ENCODE data around the gene PDE4D. TPM values are rescaled to one million over a fixed set of nuclear protein-coding genes. Genes with fewer than 3 reads are reported as not detected.
A peak's percentile ranks its signal among the peaks of the same experiment; 100 is the strongest.

Gene PDE4D
- total RNA-seq, 2 experiments from 2014 or later = 164 to 175 TPM

DNA sequence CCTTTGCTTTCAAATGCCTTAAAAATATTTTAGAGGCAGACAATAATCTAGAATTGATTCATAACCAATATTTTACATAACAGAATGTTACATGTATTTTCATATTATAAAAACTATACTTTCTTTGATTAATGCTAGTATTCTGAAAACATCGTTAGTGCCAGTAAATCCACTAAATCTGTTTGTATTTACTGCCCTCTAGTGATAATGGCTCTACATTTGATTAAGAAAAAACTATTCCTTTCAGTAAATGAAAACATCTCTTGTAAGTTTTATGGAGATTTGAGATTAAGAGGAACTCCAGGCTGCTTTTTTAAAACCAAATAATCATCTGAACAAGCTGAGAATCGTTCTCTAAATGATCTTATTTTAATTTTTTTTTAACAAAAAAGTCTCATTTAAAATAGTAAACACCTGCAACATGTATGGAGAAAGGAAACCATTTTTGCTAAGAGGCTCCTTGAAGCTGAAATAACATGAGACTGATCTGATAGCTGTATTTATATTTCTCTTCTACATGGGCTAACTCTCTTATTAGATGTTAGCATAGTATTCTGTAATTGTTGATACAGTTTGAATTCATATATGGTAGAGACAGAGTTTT, 886.0 kb downstream of the PDE4D start:
- DNase-seq = peak in 3 of 14 experiments; percentile 30 to 38 (median 34)

DNA sequence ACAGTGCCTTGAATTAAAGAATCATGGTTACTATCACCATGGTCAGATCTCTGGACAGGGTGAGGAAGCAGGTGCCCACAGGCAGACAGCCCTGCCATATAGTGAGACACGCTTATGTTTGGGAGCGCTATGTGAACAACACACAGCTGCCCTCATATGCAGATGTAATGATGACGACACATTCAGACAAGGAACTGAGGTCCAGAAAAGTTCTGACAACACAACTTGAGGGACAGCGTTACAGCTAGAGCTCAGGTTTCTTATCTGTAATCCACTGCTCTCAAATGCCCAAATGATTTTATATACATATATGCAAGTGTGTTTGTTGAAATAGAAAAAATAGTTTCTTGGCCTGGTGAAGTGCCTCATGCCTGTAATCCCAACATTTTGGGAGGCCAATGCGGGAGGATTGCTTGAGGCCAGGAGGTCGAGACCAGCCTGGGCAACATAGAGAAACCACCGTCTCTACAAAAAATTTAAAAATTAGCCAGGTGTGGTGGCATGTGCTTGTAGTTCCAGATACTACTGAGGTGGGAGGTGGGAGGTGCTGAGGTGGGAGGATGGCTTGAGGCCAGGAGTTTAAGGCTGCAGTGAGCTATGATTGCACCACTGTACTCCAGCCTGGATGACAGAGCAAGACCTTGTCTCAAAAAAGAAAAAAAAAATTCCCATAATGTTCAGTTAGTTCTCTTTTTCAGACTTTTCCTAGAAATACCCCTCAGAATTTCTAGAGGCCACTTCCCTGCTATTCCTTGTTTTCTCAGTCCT, 887.4 kb downstream of the PDE4D start:
- intact Hi-C loops (cut with DNase I, micrococcal nuclease) = loop anchor here (2.0 kb wide), 2 partner anchors 13 to 115 kb away; no protein-coding TSS in a partner anchor
- H3K27ac Mint-ChIP-seq = no peak overlapping the region
- Histone ChIP-seq H3K4me3 (ENCODE audit: low read length) (no peak overlapping the region), H3K27me3 (ENCODE audit: control insufficient read depth in 1 of 2, insufficient read depth in 2 of 2, low read length in 2 of 2) (no peaks in the 10 kb centered on the region), H3K27ac (ENCODE audit: low read depth in 1 of 2, low read length in 2 of 2) (no peak overlapping the region), H3K9me3 (ENCODE audit: control insufficient read depth in 1 of 2, insufficient read depth in 1 of 2, low read length in 2 of 2) (peaks cover 0 to 3% of the 10 kb centered on the region in 2 experiments), H3K36me3 (ENCODE audit: insufficient read depth, low read length) (no peaks in the 10 kb centered on the region), H3K4me1 (ENCODE audit: insufficient read depth, low read length) (peaks cover 11% of the 10 kb centered on the region)
- peaks cover 42% of the 10 kb centered on the region for H3K36me3 Mint-ChIP-seq (ENCODE audit: low read depth)
- CTCF ChIA-PET = interaction anchor here (0.8 to 1.6 kb wide), 3 partner anchors 10 to 169 kb away, joined by 3 to 4 read pairs (median 3); no protein-coding TSS in a partner anchor
- DNase-seq (no peak), ATAC-seq (ENCODE audit: poor library complexity) (no peak)
- TF ChIP-seq, protein P1, sequence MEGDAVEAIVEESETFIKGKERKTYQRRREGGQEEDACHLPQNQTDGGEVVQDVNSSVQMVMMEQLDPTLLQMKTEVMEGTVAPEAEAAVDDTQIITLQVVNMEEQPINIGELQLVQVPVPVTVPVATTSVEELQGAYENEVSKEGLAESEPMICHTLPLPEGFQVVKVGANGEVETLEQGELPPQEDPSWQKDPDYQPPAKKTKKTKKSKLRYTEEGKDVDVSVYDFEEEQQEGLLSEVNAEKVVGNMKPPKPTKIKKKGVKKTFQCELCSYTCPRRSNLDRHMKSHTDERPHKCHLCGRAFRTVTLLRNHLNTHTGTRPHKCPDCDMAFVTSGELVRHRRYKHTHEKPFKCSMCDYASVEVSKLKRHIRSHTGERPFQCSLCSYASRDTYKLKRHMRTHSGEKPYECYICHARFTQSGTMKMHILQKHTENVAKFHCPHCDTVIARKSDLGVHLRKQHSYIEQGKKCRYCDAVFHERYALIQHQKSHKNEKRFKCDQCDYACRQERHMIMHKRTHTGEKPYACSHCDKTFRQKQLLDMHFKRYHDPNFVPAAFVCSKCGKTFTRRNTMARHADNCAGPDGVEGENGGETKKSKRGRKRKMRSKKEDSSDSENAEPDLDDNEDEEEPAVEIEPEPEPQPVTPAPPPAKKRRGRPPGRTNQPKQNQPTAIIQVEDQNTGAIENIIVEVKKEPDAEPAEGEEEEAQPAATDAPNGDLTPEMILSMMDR (IDR thresholded peaks at IDR 0.05) = no peak
- H3K4me1 Mint-ChIP-seq (ENCODE audit: low read depth) = peaks cover 81% of the 10 kb centered on the region
- no peak overlapping the region for H3K4me3 Mint-ChIP-seq
- POLR2A ChIA-PET = no interaction called here
- no peaks in the 10 kb centered on the region for H3K27me3 Mint-ChIP-seq
- H3K9me3 Mint-ChIP-seq = no peaks in the 10 kb centered on the region

More for the DNA sequence above, 886.0 kb downstream of the PDE4D start:
- TF ChIP-seq, protein P1 (IDR thresholded peaks at IDR 0.05) = peak; percentile 50
- Histone ChIP-seq H3K9me3 (ENCODE audit: control insufficient read depth in 1 of 2, insufficient read depth in 1 of 2, low read length in 2 of 2) (peaks cover 0 to 3% of the 10 kb centered on the region in 2 experiments), H3K36me3 (ENCODE audit: insufficient read depth, low read length) (no peaks in the 10 kb centered on the region), H3K4me1 (ENCODE audit: insufficient read depth, low read length) (peaks cover 8% of the 10 kb centered on the region), H3K4me3 (ENCODE audit: low read length) (no peak overlapping the region), H3K27me3 (ENCODE audit: control insufficient read depth in 1 of 2, insufficient read depth in 2 of 2, low read length in 2 of 2) (no peaks in the 10 kb centered on the region), H3K27ac (ENCODE audit: low read depth in 1 of 2, low read length in 2 of 2) (no peak overlapping the region)
- ChIA-PET CTCF (interaction anchor here (0.8 to 1.4 kb wide), 4 partner anchors 32 to 167 kb away, joined by 3 read pairs; no protein-coding TSS in a partner anchor), POLR2A (no interaction called here)
- Mint-ChIP-seq H3K36me3 (ENCODE audit: low read depth) (peaks cover 47% of the 10 kb centered on the region), H3K9me3 (peaks cover 2% of the 10 kb centered on the region), H3K27ac (no peak overlapping the region), H3K4me1 (ENCODE audit: low read depth) (peaks cover 74% of the 10 kb centered on the region), H3K4me3 (no peak overlapping the region), H3K27me3 (no peaks in the 10 kb centered on the region)
- intact Hi-C loops (cut with DNase I, micrococcal nuclease) = loop anchor here in 1 of 2 experiments (2.0 kb wide), 1 partner anchor 117 kb away; no protein-coding TSS in a partner anchor
- ATAC-seq (ENCODE audit: poor library complexity) = no peak

DNA sequence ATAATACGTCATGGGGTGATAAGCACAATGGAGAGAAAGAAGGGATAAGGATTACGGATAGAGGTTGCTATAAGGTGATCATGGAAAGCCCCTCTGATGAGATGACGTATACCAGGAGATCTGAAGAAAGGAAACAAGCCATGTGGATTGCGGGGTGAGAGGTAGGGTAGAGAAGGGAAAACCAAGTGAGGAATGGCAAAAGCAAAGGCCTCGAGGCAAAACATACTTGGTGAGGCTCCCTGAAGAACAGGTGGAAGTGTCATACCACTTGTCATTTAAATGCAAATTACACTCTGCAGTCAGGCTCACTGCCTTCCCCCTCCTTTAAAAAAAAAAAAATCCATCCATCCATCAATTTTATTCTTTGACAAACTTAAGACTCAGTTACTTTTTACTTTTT, 889.9 kb downstream of the PDE4D start:
- DNase-seq = no peak
- Histone ChIP-seq H3K4me1 (ENCODE audit: insufficient read depth, low read length) (peaks cover 11% of the 10 kb centered on the region), H3K27ac (ENCODE audit: low read depth in 1 of 2, low read length in 2 of 2) (no peak overlapping the region), H3K4me3 (ENCODE audit: low read length) (no peak overlapping the region), H3K36me3 (ENCODE audit: insufficient read depth, low read length) (no peaks in the 10 kb centered on the region), H3K9me3 (ENCODE audit: control insufficient read depth in 1 of 2, insufficient read depth in 1 of 2, low read length in 2 of 2) (no peaks in the 10 kb centered on the region), H3K27me3 (ENCODE audit: control insufficient read depth in 1 of 2, insufficient read depth in 2 of 2, low read length in 2 of 2) (no peaks in the 10 kb centered on the region)
- H3K36me3 Mint-ChIP-seq (ENCODE audit: low read depth) = peaks cover 30% of the 10 kb centered on the region
- H3K4me1 Mint-ChIP-seq (ENCODE audit: low read depth) = peaks cover 92% of the 10 kb centered on the region
- TF ChIP-seq, protein P1 (IDR thresholded peaks at IDR 0.05) = no peak
- ChIA-PET POLR2A (no interaction called here), CTCF (interaction anchor here (0.9 kb wide), 1 partner anchor 170 kb away, joined by 3 read pairs; no protein-coding TSS in a partner anchor)
- no peaks in the 10 kb centered on the region for H3K9me3 Mint-ChIP-seq
- no peaks in the 10 kb centered on the region for H3K27me3 Mint-ChIP-seq
- H3K27ac Mint-ChIP-seq = no peak overlapping the region
- no peak for ATAC-seq (ENCODE audit: poor library complexity)
- no peak overlapping the region for H3K4me3 Mint-ChIP-seq
- intact Hi-C loops (cut with DNase I, micrococcal nuclease) = loop anchor here in 1 of 2 experiments (2.0 kb wide), 1 partner anchor 15 kb away; no protein-coding TSS in a partner anchor
